ENCODE data around the gene GALT. TPM values are rescaled to one million over a fixed set of nuclear protein-coding genes. Genes with fewer than 3 reads are reported as not detected.

The GALT gene
- total RNA-seq, 4 donors from 2014 or later: 47.6 to 182 (median 77.6) TPM

- Histone ChIP-seq H3K4me1 (peaks cover 79% of the 10 kb centered on the region), H3K36me3 (peaks cover 13% of the 10 kb centered on the region), H3K27ac (peak overlapping the region; percentile 71), H3K4me3 (no peak overlapping the region), H3K9me3 (no peaks in the 10 kb centered on the region), H3K27me3 (no peaks in the 10 kb centered on the region)
- no peak for DNase-seq (ENCODE audit: low spot score in 2 of 2)
- no peak for TF ChIP-seq EP300 (IDR thresholded peaks at IDR 0.05)
- no peak for TF ChIP-seq POLR2AphosphoS5 (IDR thresholded peaks at IDR 0.05)
- no peak for TF ChIP-seq CTCF (IDR thresholded peaks at IDR 0.05)
- no peak for TF ChIP-seq POLR2A (IDR thresholded peaks at IDR 0.05)
- WGBS: 62% methylated on average over 5 of the region's 5 CpGs
These were observed 8.9 kb downstream of the GALT start for GRCh38 chr9:34655394-34655793.

- H3K27me3 ChIP-seq: no peaks in the 10 kb centered on the region
- DNase-seq (ENCODE audit: low spot score in 2 of 2): no peak
- 81% methylated on average over 4 of the region's 5 CpGs for WGBS
- H3K27ac ChIP-seq: no peak overlapping the region
- peaks cover 78% of the 10 kb centered on the region for H3K4me1 ChIP-seq
- H3K9me3 ChIP-seq: no peaks in the 10 kb centered on the region
- peaks cover 28% of the 10 kb centered on the region for H3K36me3 ChIP-seq
- no peak overlapping the region for H3K4me3 ChIP-seq
- TF ChIP-seq POLR2AphosphoS5 (IDR thresholded peaks at IDR 0.05) (no peak), CTCF (IDR thresholded peaks at IDR 0.05) (no peak), POLR2A (IDR thresholded peaks at IDR 0.05) (no peak), EP300 (IDR thresholded peaks at IDR 0.05) (no peak)
These were observed 10.5 kb downstream of the GALT start for GRCh38 chr9:34656992-34657391.

- WGBS: 78% methylated on average over 14 of the region's 14 CpGs
- Histone ChIP-seq H3K4me1 (peaks cover 76% of the 10 kb centered on the region), H3K27ac (no peak overlapping the region), H3K27me3 (no peaks in the 10 kb centered on the region), H3K9me3 (no peaks in the 10 kb centered on the region), H3K36me3 (peaks cover 28% of the 10 kb centered on the region), H3K4me3 (no peak overlapping the region)
- DNase-seq (ENCODE audit: low spot score in 2 of 2): no peak
- no peak for TF ChIP-seq POLR2A (IDR thresholded peaks at IDR 0.05)
- no peak for TF ChIP-seq POLR2AphosphoS5 (IDR thresholded peaks at IDR 0.05)
- TF ChIP-seq EP300 (IDR thresholded peaks at IDR 0.05): no peak
- no peak for TF ChIP-seq CTCF (IDR thresholded peaks at IDR 0.05)
These were observed 12.0 kb downstream of the GALT start for GRCh38 chr9:34658461-34658860.

- TF ChIP-seq EP300 (IDR thresholded peaks at IDR 0.05) (no peak), POLR2A (IDR thresholded peaks at IDR 0.05) (no peak), CTCF (IDR thresholded peaks at IDR 0.05) (no peak), POLR2AphosphoS5 (IDR thresholded peaks at IDR 0.05) (no peak)
- H3K4me1 ChIP-seq: peaks cover 76% of the 10 kb centered on the region
These were observed 13.2 kb downstream of the GALT start for GRCh38 chr9:34659592-34660253.

GRCh38 chr9:34662526-34663302 lies 16.2 kb downstream of the GALT start, which contains the start of gene CCL27:
TSS of gene CCL27 (minus strand) at chr9:34662657. CDS start at chr9:34662633, 24 bp downstream.
- DNase-seq (ENCODE audit: low spot score in 2 of 2): no peak
- Histone ChIP-seq H3K4me1 (peaks cover 68% of the 10 kb centered on the region), H3K27ac (peak within 1 kb of the TSS; percentile 94), H3K9me3 (no peaks in the 10 kb centered on the region), H3K4me3 (peak within 1 kb of the TSS; percentile 25), H3K27me3 (no peaks in the 10 kb centered on the region), H3K36me3 (peaks cover 24% of the 10 kb centered on the region)
- TF ChIP-seq EP300 (IDR thresholded peaks at IDR 0.05) (no peak), POLR2A (IDR thresholded peaks at IDR 0.05) (no peak), CTCF (IDR thresholded peaks at IDR 0.05) (no peak), POLR2AphosphoS5 (IDR thresholded peaks at IDR 0.05) (no peak)
- WGBS: 69% methylated on average over 4 of the region's 4 CpGs

More at GRCh38 chr9:34659592-34660253, 13.2 kb downstream of the GALT start:
- Histone ChIP-seq H3K36me3 (peaks cover 28% of the 10 kb centered on the region), H3K27me3 (no peaks in the 10 kb centered on the region), H3K9me3 (no peaks in the 10 kb centered on the region), H3K27ac (peak overlapping the region; percentile 61), H3K4me3 (no peak overlapping the region)
- WGBS: 56% methylated on average over 4 of the region's 8 CpGs
- no peak for DNase-seq (ENCODE audit: low spot score in 2 of 2)
